H9 (cell line): ENCODE data around the gene SRBD1. TPM values are rescaled to one million over a fixed set of nuclear protein-coding genes. Genes with fewer than 3 reads are reported as not detected.

Experiments used
- DNase-seq: peaks from one replicate; pipeline ENCODE4 v3.0.0-alpha.2; 2017
- H2AFZ ChIP-seq: one replicate; pipeline ENCODE4 v1.6.1; 2013; ENCODE audit warnings: mild to moderate bottlenecking, low read length, control low read depth, moderate library complexity
- H2AK5ac ChIP-seq: 2 replicates; pipeline ENCODE4 v1.6.1; 2013; ENCODE audit warnings: low read length, control low read depth, mixed read lengths; ENCODE audit not compliant: insufficient read length
- H2BK120ac ChIP-seq: one replicate; pipeline ENCODE4 v1.6.1; 2013; ENCODE audit warnings: low read depth, mild to moderate bottlenecking, low read length, control low read depth, inconsistent platforms; ENCODE audit not compliant: poor library complexity, severe bottlenecking
- H2BK12ac ChIP-seq: 2 replicates; pipeline ENCODE4 v1.6.1; 2013; ENCODE audit warnings: low read length, control low read depth, mixed read lengths, low read depth; ENCODE audit not compliant: insufficient read length
- H2BK15ac ChIP-seq: 2 replicates; pipeline ENCODE4 v1.6.1; 2013; ENCODE audit warnings: low read depth, low read length, control low read depth
- H2BK20ac ChIP-seq: one replicate; pipeline ENCODE4 v1.6.1; 2013; ENCODE audit warnings: low read depth, mild to moderate bottlenecking, low read length, control low read depth, inconsistent platforms; ENCODE audit not compliant: poor library complexity, severe bottlenecking
- H2BK5ac ChIP-seq: 2 replicates; pipeline ENCODE4 v1.6.1; 2013; ENCODE audit warnings: low read length, control low read depth, mixed read lengths; ENCODE audit not compliant: insufficient read length
- H3K14ac ChIP-seq: 2 replicates; pipeline ENCODE4 v1.6.1; 2013; ENCODE audit warnings: low read length, control low read depth; ENCODE audit not compliant: insufficient read depth
- H3K18ac ChIP-seq: 2 replicates; pipeline ENCODE4 v1.6.1; 2013; ENCODE audit warnings: low read depth, mild to moderate bottlenecking, mixed read lengths, low read length, control low read depth; ENCODE audit not compliant: insufficient read length
- H3K23ac ChIP-seq: 2 replicates; pipeline ENCODE4 v1.6.1; 2013; ENCODE audit warnings: low read length, control low read depth, mixed read lengths, low read depth; ENCODE audit not compliant: insufficient read length
- H3K23me2 ChIP-seq: 2 replicates; pipeline ENCODE4 v1.6.1; 2013; ENCODE audit warnings: low read depth, mild to moderate bottlenecking, mixed read lengths, low read length, control low read depth; ENCODE audit not compliant: insufficient read length, poor library complexity, severe bottlenecking
- H3K27ac ChIP-seq: 2 replicates; pipeline ENCODE4 v1.5.1; 2013; ENCODE audit warnings: low read length, control low read depth, mixed read lengths, low read depth; ENCODE audit not compliant: insufficient read length
- H3K27me3 ChIP-seq: 2 replicates; pipeline ENCODE4 v1.6.1; 2013; ENCODE audit warnings: low read length, control low read depth, inconsistent platforms; ENCODE audit not compliant: insufficient read depth
- H3K4ac ChIP-seq: 2 replicates; pipeline ENCODE4 v1.6.1; 2013; ENCODE audit warnings: low read depth, mild to moderate bottlenecking, control low read depth, inconsistent platforms, low read length, moderate library complexity
- H3K4me1 ChIP-seq: 2 replicates; pipeline ENCODE4 v1.6.1; 2013; ENCODE audit warnings: low read length, control low read depth, inconsistent platforms; ENCODE audit not compliant: insufficient read depth
- H3K4me2 ChIP-seq: 2 replicates; pipeline ENCODE4 v1.6.1; 2013; ENCODE audit warnings: low read length, control low read depth, mixed read lengths; ENCODE audit not compliant: insufficient read length, insufficient read depth
- H3K56ac ChIP-seq: 2 replicates; pipeline ENCODE4 v1.6.1; 2013; ENCODE audit warnings: low read depth, mild to moderate bottlenecking, mixed read lengths, low read length, control low read depth; ENCODE audit not compliant: insufficient read length
- H3K79me1 ChIP-seq: 2 replicates; pipeline ENCODE4 v1.6.1; 2013; ENCODE audit warnings: low read depth, mild to moderate bottlenecking, moderate library complexity, low read length, control low read depth, inconsistent platforms; ENCODE audit not compliant: insufficient read depth, poor library complexity, severe bottlenecking
- H3K79me2 ChIP-seq: 2 replicates; pipeline ENCODE4 v1.6.1; 2013; ENCODE audit warnings: low read length, control low read depth, inconsistent platforms; ENCODE audit not compliant: insufficient read depth
- H3K9ac ChIP-seq: 2 replicates; pipeline ENCODE4 v1.6.1; 2013; ENCODE audit warnings: low read length, control low read depth, mixed read lengths; ENCODE audit not compliant: insufficient read length; ENCODE audit errors: extremely low read depth
- H3K9me3 ChIP-seq: one replicate; pipeline ENCODE4 v1.6.1; 2013; ENCODE audit warnings: low read depth, low read length, inconsistent platforms; ENCODE audit not compliant: control insufficient read depth
- H3T11ph ChIP-seq: one replicate; pipeline ENCODE4 v1.6.1; 2013; ENCODE audit warnings: mild to moderate bottlenecking, low read length, control low read depth, inconsistent platforms
- H4K20me1 ChIP-seq: one replicate; pipeline ENCODE4 v1.6.1; 2013; ENCODE audit not compliant: control insufficient read depth, insufficient read length, insufficient read depth
- H4K5ac ChIP-seq: 2 replicates; pipeline ENCODE4 v1.6.1; 2013; ENCODE audit warnings: low read depth, mild to moderate bottlenecking, mixed read lengths, low read length, control low read depth; ENCODE audit not compliant: insufficient read length
- H4K8ac ChIP-seq: replicated peaks from 2 replicates; pipeline ENCODE4 v1.6.1; 2013; ENCODE audit warnings: low read length, control low read depth, mixed read lengths, low read depth; ENCODE audit not compliant: insufficient read length
- H4K91ac ChIP-seq: 2 replicates; pipeline ENCODE4 v1.6.1; 2013; ENCODE audit warnings: low read depth, mild to moderate bottlenecking, moderate library complexity, mixed read lengths, low read length, control low read depth; ENCODE audit not compliant: insufficient read length
- H3K27ac Mint-ChIP-seq, 3 experiments: 2 replicates in 2 of 3; 3 replicates in 1 of 3; pipeline ENCODE4 v1.8.0; 2020 to 2021; ENCODE audit warnings: mixed read lengths in 3 of 3, mild to moderate bottlenecking in 1 of 3, moderate library complexity in 1 of 3
- H3K27me3 Mint-ChIP-seq: 2 replicates; pipeline ENCODE4 v1.8.0; 2021; ENCODE audit warnings: low read depth, mild to moderate bottlenecking, moderate library complexity, mixed read lengths
- H3K36me3 Mint-ChIP-seq, 3 experiments: 2 replicates in 2 of 3; 3 replicates in 1 of 3; pipeline ENCODE4 v1.8.0; 2020 to 2021; ENCODE audit warnings: low read depth in 3 of 3, mixed read lengths in 3 of 3; ENCODE audit not compliant: insufficient read depth in 1 of 3
- H3K4me1 Mint-ChIP-seq, 2 experiments: 2 replicates each; pipeline ENCODE4 v1.8.0; 2020; ENCODE audit warnings: mixed read lengths in 2 of 2
- H3K4me3 Mint-ChIP-seq, 2 experiments: 2 replicates in 1 of 2; 3 replicates in 1 of 2; pipeline ENCODE4 v1.8.0; 2020 to 2021; ENCODE audit warnings: mild to moderate bottlenecking in 2 of 2, mixed read lengths in 2 of 2, moderate library complexity in 1 of 2
- H3K9me3 Mint-ChIP-seq, 2 experiments: 2 replicates in 1 of 2; 3 replicates in 1 of 2; pipeline ENCODE4 v1.8.0; 2020; ENCODE audit warnings: mild to moderate bottlenecking in 2 of 2, mixed read lengths in 2 of 2, moderate library complexity in 1 of 2
- CTCF ChIP-seq: fragments of 200-600 bp; sonication (generic); conservative IDR thresholded peaks from 3 replicates; pipeline ENCODE4 v1.8.0; 2021; ENCODE audit warnings: antibody characterized with exemption, mild to moderate bottlenecking
- WGBS: extraction: QIAGEN DNeasy Blood & Tissue Kit; methylation state at CpG from one replicate; pipeline ENCODE4 v1.1.7; 2013; ENCODE audit warnings: missing lambda C conversion rate, low lambda C conversion rate, mixed read lengths; ENCODE audit not compliant: insufficient read length; ENCODE audit errors: extremely low coverage; 5-methylcytosine and 5-hydroxymethylcytosine counted together
- total RNA-seq: library from RNA; stranded (reverse); gene quantifications from 2 replicates; pipeline ENCODE4 v1.2.1, GENCODE V29; 2021

The SRBD1 gene
- total RNA-seq, 1 experiment from 2014 or later: 18.3 TPM

GRCh38 chr2:45559436-45559835, 51.6 kb downstream of the SRBD1 start:
- no peak overlapping the region for H2AFZ ChIP-seq
- peaks cover 3 to 5% (median 3%) of the 10 kb centered on the region in 3 experiments; a peak in 4 of 7 replicates for H3K36me3 Mint-ChIP-seq
- no peak overlapping the region for H3T11ph ChIP-seq
- H3K4me1 Mint-ChIP-seq: peaks cover 8 to 9% of the 10 kb centered on the region in 2 experiments
- no CpG with 5 or more reads among the region's 3 CpGs for WGBS
- H3K27me3 Mint-ChIP-seq: no peaks in the 10 kb centered on the region
- no peak overlapping the region for H4K8ac ChIP-seq
- no peaks in the 10 kb centered on the region for H3K79me1 ChIP-seq
- no peak overlapping the region for H2BK15ac ChIP-seq
- no peak overlapping the region for H3K9ac ChIP-seq
- H3K79me2 ChIP-seq: no peaks in the 10 kb centered on the region
- no peak overlapping the region for H2AK5ac ChIP-seq
- no peak overlapping the region for H2BK5ac ChIP-seq
- H4K91ac ChIP-seq: no peak overlapping the region
- H3K27ac ChIP-seq: no peak overlapping the region
- H2BK20ac ChIP-seq: no peak overlapping the region
- no peak overlapping the region for H3K4me3 Mint-ChIP-seq
- H3K18ac ChIP-seq: no peak overlapping the region
- no peak overlapping the region for H3K27ac Mint-ChIP-seq
- no peaks in the 10 kb centered on the region for H3K23me2 ChIP-seq
- no peak overlapping the region for H2BK120ac ChIP-seq
- no peak overlapping the region for H3K4ac ChIP-seq
- no peaks in the 10 kb centered on the region for H3K9me3 Mint-ChIP-seq
- no peak overlapping the region for H4K5ac ChIP-seq
- H2BK12ac ChIP-seq: no peak overlapping the region
- no peak for TF ChIP-seq CTCF
- H3K9me3 ChIP-seq: no peaks in the 10 kb centered on the region
- H3K27me3 ChIP-seq: no peaks in the 10 kb centered on the region
- H3K4me2 ChIP-seq: no peak overlapping the region
- no peak overlapping the region for H3K23ac ChIP-seq
- H3K56ac ChIP-seq: no peak overlapping the region
- no peaks in the 10 kb centered on the region for H4K20me1 ChIP-seq
- no peak overlapping the region for H3K14ac ChIP-seq
- no peak for DNase-seq
- peaks cover 6% of the 10 kb centered on the region; the same call in 1 of the 2 replicates for H3K4me1 ChIP-seq
